Memory B cell (primary cell): ENCODE results near the gene CLEC7A.

Experiments
- ATAC-seq: fragments of 150-1000 bp; cut with Tn5 transposase; 2 replicates; pipeline ENCODE4 v1.10.0; 2021; ENCODE audit warnings: low read depth, mild to moderate bottlenecking, moderate library complexity
- DNase-seq, 2 donors: peaks; one replicate each; pipeline ENCODE4 v3.0.0; 2022; ENCODE audit warnings: low spot score in 2 of 2
- H3K27ac Mint-ChIP-seq: one replicate; pipeline ENCODE4 v1.8.0; 2022; ENCODE audit warnings: mild to moderate bottlenecking, moderate library complexity, mixed read lengths
- H3K27me3 Mint-ChIP-seq: one replicate; pipeline ENCODE4 v1.8.0; 2022; ENCODE audit warnings: mixed read lengths
- H3K36me3 Mint-ChIP-seq: one replicate; pipeline ENCODE4 v1.8.0; 2022; ENCODE audit warnings: mild to moderate bottlenecking, mixed read lengths
- H3K4me1 Mint-ChIP-seq: one replicate; pipeline ENCODE4 v1.8.0; 2022; ENCODE audit warnings: mixed read lengths
- H3K4me3 Mint-ChIP-seq: one replicate; pipeline ENCODE4 v1.8.0; 2022; ENCODE audit warnings: mild to moderate bottlenecking, moderate library complexity, mixed read lengths
- H3K9me3 Mint-ChIP-seq: one replicate; pipeline ENCODE4 v1.8.0; 2022; ENCODE audit warnings: mixed read lengths

CLEC7A gene

GRCh38 chr12:10067942-10068341 lies 62.1 kb downstream of the CLEC7A start:
- DNase-seq: no peak
- Mint-ChIP-seq H3K27me3 (peaks cover 18% of the 10 kb centered on the region), H3K9me3 (no peaks in the 10 kb centered on the region), H3K4me1 (peaks cover 7% of the 10 kb centered on the region), H3K4me3 (no peak overlapping the region), H3K27ac (no peak overlapping the region), H3K36me3 (no peaks in the 10 kb centered on the region)
- ATAC-seq: no peak

DNA sequence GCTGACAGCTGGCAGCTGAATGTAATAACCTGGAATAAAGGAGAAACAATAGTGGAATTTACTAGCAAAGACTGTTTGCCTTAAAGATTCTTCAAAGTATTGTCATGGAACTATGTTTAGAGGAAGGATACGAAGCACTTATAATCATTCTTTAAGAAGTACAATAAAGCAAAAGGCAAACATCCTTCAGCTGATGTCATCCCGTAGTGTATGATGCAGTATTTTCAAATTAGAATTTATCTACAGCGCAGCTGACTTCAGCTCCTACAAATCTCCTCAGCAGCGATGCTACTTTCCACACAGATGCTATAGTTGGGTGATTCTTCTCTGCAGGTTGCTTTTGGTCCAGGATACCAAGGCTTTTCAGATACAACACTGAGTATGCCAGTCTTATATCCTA lies 62.7 kb downstream of the CLEC7A start:
- Mint-ChIP-seq H3K36me3 (no peaks in the 10 kb centered on the region), H3K4me1 (peaks cover 7% of the 10 kb centered on the region), H3K4me3 (no peak overlapping the region), H3K27me3 (peaks cover 15% of the 10 kb centered on the region), H3K27ac (no peak overlapping the region), H3K9me3 (no peaks in the 10 kb centered on the region)
- ATAC-seq (no peak), DNase-seq (no peak)
